Measurements from ENCODE around the gene LARGE1.
"Not testable (repeated sequence)": the region's sequence is repeated elsewhere in the genome, so short reads cannot be mapped to it uniquely, and the experiment has no call there.

Gene LARGE1

DNA sequence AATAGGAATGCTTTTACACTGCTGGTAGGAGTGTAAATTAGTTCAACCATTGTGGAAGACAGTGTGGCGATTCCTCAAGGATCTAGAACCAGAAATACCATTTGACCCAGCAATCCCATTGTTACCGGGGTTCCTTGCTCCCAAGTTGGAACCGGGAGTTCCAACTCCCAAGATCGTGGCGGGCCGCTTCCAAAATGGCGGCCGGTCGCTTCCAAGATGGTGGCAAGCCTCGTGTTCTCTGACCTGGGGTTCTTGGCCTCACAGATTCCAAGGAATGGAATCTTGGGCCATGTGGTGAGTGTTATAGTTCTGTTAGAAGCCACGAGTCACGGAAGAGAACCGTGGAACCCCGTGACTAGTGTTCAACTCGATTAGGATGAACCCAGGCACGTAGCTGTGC lies 62.5 kb downstream of the LARGE1 start:
- DNase-seq: not testable (repeated sequence)

DNA sequence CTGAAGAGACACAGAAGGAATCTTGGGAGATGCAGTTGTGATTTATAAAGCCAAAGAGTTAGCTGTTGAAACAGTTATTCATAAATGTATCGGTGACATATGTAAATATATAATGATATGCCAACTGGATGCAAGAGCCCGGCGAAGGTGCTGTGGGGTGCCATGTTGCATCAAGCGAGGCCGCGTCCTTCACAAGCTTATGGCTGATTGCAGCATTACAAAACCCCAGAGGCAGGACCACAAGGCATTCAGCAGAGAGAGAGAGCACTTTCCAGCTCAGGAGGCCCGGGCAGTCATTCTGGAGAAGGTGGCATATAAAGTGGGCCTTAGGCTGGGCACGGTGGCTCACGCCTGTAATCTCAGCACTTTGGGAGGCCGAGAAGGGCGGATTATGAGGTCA lies 65.6 kb downstream of the LARGE1 start:
- no peak for DNase-seq

DNA sequence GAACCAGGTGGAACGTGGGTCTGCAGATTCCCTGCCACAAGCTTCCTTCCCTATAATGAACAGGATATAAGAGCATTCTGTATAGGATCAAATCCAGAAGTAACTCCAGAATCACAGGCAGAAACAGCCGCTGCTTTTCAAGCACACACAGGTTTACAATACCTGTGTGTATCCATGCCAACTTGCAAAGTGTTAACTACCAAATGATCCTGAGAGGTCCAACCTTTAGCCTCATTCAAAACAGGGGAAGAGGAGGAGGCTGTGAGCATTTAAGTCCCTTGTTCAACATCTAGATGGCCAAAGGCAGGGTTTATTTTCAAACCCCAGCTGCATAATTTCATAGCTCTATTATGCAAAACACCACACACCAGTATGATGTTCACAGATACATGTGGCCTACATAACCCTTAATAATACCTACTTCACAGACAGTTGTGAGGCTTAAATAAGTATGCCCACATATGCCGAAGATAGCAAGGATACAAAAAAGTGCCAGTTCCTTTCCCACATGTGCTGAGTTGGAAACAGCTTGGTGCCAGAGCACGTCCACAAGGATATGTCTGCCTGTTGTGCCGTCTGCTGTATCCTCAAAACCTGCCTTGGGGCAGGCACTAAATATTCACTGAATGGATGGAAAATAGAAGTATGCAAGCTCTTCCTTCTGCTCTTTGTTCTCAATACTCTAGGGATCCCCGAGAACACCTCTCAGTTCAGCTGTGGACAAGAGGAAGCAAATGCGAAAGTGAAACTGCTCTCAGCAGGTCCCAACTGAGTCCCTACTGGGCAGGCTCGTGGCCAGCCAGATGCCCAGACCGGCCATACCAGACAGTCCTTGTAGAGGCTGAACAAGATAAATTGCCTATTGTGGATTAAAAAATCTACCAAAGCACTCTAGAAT lies 66.8 kb downstream of the LARGE1 start:
- peak in 44 of 56 donors; percentile 5 to 76 (median 38) for DNase-seq

DNA sequence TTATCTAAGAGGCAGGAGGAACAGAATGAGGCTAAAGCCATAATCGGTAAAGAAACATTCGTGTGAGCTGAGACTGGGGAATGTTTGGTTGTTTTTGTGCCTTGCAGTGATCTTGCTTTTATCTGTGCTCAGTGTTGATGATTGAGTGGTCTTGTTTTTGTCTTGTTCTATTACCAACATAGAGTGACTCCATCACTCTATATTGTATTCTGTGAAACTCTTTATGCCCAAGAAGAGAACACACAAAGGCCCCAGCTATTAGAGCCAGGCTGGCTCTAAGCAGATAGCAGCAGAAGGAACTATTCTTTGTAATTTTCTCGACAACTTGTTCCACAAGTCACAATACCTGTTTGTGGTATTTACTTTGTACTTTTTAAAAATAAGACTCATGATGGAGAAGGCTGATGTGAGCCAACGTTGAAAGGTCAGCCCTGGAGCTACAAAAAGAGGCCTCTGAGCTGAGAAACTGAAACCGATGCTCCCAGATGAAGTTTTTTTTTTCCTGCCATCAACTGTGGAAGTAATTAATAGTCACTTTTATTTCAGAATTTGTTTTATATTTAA lies 68.4 kb downstream of the LARGE1 start:
- DNase-seq: no peak

DNA sequence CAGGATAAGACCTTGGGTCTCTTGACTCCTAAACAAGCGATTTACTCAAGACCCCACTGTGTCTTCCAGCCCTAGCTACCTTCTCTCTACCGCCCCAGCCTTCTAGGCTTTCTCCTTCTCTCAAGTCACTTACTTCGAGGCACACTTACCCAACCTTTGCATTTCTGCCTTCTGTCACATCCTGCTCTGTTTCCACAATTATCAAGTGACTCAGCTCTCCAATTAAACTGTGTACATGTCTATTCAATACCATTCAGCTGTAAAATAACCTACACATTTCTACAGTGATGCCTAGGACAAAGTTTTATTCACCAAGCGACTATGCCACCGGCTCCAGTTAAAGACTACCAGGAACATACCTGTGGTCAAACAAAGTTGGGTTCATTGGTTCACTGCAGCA lies 69.0 kb downstream of the LARGE1 start:
- no peak for DNase-seq

DNA sequence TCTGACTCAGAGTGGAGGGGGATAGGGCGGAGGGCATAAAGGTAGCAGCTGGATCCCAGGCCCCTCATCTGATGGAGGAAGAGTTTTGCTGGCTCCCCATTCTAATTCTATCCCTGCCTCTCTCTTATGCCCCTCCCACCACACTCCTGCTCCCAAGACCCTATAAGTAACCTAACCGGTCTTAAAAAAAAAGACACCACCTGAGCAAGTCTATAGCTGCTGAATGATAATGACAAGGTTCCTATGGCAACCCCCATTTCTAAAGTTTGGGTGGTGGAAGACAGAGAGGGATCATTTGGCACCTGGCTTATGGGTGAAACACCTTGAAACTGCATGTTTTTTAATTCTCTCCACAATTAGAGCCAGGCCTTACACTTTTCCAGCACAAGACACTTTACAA lies 69.6 kb downstream of the LARGE1 start:
- DNase-seq: no peak

DNA sequence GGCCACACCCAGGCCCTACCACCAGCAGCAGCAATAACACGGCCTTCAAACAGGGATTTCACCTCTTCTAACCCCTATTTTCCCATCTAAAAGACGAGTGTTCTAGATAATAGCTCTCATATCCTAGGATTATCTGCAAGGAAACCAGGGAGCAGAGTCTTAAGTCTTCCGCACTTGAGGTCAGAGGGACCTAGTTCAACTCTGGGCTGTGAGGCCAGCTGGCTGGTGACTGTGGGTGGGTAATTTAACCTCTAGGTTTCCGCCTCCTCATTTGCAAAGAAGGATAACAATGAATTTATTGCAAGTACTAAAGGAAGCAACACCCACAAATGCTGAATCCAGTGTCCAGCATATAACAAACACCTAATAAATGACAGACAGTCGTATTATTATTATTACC lies 70.1 kb downstream of the LARGE1 start:
- no peak for DNase-seq

DNA sequence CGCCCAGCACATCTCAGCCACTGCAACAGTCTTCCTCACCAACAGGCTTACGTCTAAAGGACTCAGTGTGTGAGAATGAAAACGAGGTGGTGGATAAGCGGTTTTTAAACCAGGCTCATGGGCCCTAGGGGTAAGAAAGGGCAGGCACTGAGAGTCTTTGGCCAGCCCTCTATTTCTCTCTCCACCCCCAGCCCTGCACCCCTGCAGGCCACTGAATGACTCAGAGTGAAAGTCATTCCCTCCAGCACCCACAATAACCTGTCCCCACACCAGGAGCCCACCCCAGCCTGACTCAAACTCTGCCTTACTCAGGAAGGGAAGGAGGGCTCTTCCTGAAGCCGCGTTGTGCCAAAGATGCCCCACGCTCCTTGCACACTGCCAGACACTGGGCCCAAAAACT lies 72.0 kb downstream of the LARGE1 start:
- no peak for DNase-seq

DNA sequence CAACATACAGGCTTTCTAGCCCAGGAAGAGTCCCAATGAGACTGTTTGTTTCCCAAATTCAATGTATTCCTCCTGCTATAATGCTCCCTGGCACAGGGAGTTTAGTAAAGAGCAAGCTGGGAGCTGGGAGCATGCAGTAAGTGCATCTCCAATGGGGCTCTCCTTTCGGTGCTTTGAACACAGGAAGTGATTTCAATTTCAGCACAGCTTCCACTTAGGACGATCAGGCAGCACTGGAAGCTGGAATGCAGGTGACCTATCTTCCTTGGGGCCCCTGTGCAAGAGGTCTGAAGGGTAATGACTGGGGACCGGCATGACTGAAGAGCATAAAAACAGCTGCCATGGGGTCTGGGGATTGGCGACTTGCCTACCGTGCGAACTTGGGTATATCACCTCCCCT lies 76.0 kb downstream of the LARGE1 start:
- no peak for DNase-seq

DNA sequence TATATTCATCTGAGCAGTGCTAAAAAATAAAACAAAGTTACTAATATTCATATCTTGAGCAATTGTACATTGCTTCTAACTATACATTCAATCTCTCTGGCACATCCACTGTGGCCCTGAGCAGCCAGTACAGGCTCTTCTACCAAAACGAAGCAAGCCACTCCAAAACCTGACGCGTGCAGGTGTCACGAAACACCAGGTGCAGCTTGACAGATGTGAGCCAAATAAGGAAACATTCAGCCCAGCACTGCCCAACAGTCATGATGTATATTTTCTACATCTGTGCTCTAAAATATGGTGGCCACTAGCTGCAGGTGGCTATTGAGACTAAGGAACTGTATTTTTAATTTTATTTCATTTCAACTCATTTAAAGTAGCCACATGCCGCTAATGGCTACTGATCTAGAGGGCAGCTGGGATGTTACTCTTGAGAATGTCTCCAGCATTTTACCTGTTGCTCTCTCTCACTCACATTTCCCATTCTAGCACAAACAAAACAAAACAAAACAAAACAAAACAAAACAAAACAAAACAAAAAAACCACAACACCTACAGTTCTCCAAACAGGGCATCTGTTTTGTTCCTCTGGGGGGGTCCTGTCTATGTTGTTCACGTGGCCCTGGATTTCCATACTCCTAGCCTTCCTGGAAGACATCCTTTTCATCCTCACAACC lies 77.7 kb downstream of the LARGE1 start:
- DNase-seq: no peak

DNA sequence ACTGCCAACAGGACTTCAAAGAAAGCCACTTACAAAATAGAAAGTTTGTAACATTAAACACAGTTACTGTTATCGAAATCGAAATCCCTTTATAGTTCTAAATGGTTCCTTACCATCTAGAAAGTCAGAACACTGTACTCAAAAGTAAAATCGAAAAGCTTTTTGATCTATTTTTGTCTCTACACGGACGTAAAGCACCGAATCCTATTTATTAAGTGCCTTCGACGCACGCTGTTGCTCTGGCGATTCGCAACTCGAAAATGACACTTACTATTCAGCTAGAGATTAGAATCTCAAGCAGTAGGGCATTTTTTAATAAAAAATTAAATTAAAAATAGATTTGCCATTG lies 78.3 kb downstream of the LARGE1 start:
- DNase-seq: no peak

DNA sequence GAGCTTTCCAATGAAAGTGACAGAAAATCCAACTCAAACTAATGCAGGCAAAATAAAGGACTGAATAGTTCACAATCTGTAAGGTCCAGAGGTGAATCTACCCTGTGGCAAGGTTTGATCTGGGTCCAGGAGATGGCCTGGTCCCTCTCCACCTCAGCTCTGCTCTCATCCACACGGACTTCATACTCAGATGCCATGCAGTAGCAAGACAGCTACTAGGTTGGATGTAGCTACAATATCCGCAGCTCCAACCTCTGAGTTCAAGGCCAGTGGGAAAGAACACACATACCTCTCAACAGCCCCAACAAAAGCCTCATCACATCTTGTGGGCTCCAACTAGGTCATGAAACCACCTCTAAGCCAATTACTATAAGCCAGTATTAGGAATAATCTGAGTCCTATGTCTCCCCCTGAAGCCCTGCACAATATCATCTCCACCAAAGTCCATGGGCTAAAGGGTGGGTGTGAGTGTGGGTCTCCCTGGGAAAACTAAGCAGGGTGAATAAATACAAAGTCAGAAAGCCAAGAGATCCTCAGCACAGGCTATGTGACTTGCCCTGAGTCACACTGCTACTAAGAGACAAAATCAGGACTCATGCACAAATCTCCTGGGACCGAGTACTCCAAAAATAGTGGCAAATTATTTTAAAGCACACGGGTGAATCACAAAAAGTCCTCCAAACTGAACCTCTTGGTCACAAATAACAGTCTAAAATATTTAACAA lies 78.8 kb downstream of the LARGE1 start:
- no peak for DNase-seq

DNA sequence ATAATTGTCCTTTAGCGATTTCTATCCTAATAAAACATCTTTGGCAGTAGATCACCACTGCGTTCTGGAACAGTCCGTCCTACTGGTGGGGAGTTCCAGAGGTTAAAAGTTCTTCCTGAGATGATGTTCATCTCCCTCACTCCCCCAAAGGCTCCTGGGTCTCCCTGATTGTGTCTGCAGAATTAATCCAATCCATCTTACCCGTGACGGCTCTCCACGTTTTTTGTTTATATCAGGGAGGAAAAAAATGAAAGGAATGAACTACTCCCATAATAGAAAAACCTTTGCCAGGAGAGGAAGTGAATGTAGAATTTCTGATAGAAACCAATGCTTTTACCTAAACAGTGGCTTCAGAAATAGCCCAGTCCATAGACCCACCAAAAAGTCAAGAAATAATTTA lies 81.6 kb downstream of the LARGE1 start:
- DNase-seq: no peak

DNA sequence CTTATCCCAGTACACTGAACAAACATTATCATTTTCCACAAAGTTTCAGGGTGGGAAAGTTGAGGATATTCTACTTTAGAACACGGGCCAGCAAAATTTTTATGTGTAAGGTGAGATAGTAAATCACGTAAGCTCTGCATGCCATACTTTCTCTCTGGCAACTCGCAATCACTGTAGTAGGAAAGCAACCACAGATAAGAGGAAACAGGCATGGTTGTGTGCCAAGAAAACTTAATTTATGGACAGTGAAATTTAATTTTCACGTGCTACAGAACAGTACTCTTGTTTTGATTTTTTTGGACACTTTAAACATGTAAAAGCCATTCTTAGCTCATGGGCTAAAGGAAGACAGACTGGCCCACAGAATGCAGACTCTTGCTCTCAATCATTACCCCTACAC lies 82.5 kb downstream of the LARGE1 start:
- no peak for DNase-seq

DNA sequence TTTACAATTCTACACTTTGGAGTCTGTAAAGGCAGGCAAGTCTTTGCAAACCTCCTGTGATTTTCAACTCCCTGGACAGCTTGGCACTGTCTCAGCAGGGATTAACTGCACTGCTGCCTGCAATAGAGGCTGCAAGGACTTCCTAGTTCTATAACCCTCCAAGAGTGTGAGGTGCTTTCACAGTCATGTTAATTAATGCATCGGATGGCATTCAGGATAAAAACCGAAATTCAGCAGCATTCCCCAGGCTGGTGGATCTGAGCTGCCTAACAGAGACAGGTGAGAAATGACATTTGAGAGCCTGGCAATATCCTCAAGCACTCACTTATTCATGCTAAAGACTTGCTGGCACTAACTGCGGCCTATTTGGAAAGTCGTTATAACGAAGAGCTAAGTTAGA lies 85.0 kb downstream of the LARGE1 start:
- DNase-seq: no peak

DNA sequence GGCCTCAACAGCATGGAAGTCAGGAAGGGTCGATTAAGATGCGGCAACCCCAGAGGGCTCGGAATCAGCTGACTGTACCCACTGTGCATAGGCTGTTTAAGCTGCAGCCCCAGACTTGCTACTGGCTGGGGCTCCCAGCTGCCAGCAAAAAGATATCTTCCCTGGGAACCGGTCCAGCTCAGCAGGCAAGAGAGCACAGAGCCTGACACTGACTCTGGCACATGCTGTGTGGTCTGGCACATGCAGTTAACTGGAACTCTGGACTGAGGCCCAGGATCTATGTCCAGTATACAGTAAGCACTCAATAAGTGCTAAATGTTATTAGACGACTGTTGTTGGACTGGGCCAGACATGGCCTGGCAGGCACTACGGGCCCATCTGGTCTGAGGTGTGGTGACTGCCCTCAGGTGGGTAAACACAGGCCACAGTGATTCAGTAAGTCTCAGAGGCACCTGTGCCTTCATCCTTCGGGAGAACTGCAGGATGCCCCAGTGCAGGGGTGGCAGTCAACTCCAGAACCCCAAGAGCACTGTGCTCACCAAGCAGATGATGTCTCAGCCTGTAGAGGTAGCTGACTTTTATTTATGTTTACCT lies 87.6 kb downstream of the LARGE1 start:
- DNase-seq: peak in 3 of 56 donors; percentile 2 to 21 (median 8)

DNA sequence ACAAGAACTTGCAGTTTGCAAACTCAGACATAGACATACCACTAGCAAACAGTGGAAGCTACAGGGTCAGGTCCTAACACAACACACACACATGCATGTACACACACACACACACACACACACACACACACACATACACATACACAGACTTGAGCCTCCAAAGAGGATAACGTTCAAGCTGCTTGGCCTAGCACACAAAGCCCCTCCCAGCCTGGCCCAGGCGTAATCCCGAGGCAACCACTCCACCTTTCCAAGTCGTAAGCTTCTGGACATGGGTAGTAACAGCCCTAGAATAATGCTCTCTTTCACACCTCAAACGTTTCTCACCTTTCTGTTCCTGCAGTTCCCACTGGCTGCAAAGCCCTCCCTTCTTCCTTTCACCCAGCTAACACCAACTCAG lies 88.6 kb downstream of the LARGE1 start:
- no peak for DNase-seq

DNA sequence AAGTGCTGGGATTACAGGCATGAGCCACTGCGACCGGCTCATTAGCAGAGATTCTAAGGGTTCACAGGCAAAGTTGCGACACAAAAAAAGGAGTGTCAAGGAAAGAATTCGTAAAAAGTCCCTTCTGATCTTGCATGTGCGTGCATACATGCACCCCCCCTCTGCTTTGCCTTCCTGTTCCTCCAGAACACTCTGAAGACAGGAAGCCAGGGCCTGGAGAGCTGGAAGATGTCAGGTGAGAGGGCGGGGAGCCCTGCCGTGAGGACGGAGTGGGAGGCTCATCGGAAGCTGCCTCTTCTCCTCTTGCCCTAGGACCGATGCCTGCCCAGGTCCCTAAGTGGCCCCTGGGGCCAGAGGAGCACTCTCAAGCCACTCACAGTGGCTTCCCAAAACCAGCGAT lies 89.1 kb downstream of the LARGE1 start:
- no peak for DNase-seq

DNA sequence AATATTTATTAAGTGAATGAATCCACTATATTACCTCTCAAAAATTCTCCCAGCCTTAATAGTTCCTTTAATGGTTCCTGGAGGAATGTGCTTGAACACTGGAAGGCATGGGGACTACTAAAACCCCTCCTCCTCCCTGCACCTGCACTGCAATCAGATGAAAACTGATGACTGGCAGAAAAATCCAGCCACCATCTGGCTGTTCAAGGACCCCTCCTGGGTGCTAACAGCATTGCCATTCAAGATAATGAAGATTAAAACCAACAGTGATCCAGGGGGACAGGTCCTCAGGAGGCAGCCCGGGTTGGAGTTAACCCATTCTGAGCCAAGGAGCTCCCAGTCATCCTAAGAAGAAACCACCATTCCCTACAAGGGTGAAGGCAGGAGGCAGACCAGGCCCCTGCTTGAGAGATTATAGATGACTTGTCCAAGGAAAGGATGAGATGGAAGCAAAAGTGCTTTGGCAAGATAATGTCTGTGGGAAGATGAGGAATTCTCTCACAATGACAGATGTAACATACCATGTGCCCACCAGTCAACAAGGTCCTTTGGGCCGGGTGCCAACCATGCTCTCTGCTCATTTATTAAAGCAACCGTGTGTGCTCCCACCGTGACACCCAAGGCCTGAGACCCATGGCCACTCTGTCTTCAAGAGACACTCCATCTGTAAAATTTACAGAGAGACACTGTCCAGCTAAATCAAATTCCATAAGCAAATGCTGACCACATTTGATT lies 90.6 kb downstream of the LARGE1 start:
- DNase-seq: no peak

DNA sequence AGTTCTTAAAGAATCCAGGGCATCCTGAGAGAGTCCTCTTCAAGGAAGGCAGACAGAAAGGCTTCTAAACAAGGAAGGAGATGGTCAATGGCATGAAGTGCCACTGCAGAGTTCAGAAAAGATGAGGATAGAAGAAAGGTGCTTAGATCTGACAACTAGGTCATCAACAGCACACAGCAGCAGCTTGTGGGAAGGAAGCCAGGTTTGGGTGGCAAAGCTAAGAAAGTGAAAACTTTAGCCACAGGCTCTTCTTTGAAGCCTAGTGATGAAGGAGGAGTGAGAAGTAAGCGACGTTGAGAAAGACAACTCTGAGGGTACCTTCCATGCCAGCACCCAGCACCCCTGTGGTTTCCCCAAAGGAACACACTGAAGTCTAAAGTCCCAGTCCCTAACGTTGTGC lies 92.0 kb downstream of the LARGE1 start:
- no peak for DNase-seq

DNA sequence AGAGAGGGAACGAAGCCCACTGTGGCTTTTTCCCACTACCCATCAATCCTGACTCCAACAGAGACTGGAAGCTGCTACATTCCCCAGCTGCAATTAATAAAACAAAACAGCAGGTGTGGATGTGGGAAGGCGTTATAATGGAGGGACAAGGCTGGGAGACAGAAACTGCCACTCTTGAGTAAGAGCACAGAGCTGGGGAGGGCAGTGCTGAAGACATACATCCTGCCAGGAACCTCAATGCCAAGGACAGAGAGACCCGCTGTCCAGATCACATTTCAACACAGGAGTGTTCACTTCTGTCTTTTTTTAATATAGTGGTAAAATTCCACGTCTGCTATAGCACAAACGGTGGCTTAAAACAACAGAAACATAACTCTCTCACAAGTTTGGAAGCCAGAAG lies 94.5 kb downstream of the LARGE1 start:
- no peak for DNase-seq
